Endodermal cell (in vitro differentiated cells): ENCODE measurements around the gene OCSTAMP. TPM values are rescaled to one million over a fixed set of nuclear protein-coding genes. Genes with fewer than 3 reads are reported as not detected.

ENCODE experiments used
- DNase-seq: peaks from one replicate; pipeline ENCODE4 v3.0.0-alpha.2; 2017
- H3K27ac ChIP-seq: 2 replicates; pipeline ENCODE4 v1.5.1; 2013; ENCODE audit warnings: mild to moderate bottlenecking, low read depth, low read length, moderate library complexity
- H3K27me3 ChIP-seq: 2 replicates; pipeline ENCODE4 v1.6.1; 2013; ENCODE audit warnings: mild to moderate bottlenecking, low read length, moderate library complexity; ENCODE audit not compliant: insufficient read depth, control insufficient read depth, poor library complexity, severe bottlenecking
- H3K36me3 ChIP-seq: 2 replicates; pipeline ENCODE4 v1.7.0; 2013; ENCODE audit warnings: mild to moderate bottlenecking, low read length, moderate library complexity; ENCODE audit not compliant: control insufficient read depth, insufficient read depth
- H3K4me1 ChIP-seq: one replicate; pipeline ENCODE4 v1.7.0; 2013; ENCODE audit warnings: low read length; ENCODE audit not compliant: control insufficient read depth, insufficient read depth
- H3K4me3 ChIP-seq: 2 replicates; pipeline ENCODE4 v1.5.1; 2013; ENCODE audit warnings: mild to moderate bottlenecking, low read length, moderate library complexity
- H3K9ac ChIP-seq: 2 replicates; pipeline ENCODE4 v1.6.1; 2013; ENCODE audit warnings: mild to moderate bottlenecking, low read length, moderate library complexity; ENCODE audit not compliant: poor library complexity, severe bottlenecking; ENCODE audit errors: extremely low read depth
- H3K9me3 ChIP-seq: 2 replicates; pipeline ENCODE4 v1.6.1; 2013; ENCODE audit warnings: mild to moderate bottlenecking, low read length, moderate library complexity; ENCODE audit not compliant: control insufficient read depth
- H3K27ac Mint-ChIP-seq: 2 replicates; pipeline ENCODE4 v1.8.0; 2020; ENCODE audit warnings: mixed read lengths
- H3K27me3 Mint-ChIP-seq: 2 replicates; pipeline ENCODE4 v1.8.0; 2021; ENCODE audit warnings: mild to moderate bottlenecking, mixed read lengths; ENCODE audit not compliant: insufficient read depth
- H3K36me3 Mint-ChIP-seq: 2 replicates; pipeline ENCODE4 v1.8.0; 2020; ENCODE audit warnings: low read depth, mixed read lengths
- H3K4me1 Mint-ChIP-seq: 2 replicates; pipeline ENCODE4 v1.8.0; 2020; ENCODE audit warnings: mixed read lengths
- H3K4me3 Mint-ChIP-seq: 2 replicates; pipeline ENCODE4 v1.8.0; 2020; ENCODE audit warnings: mild to moderate bottlenecking, moderate library complexity, mixed read lengths
- H3K9me3 Mint-ChIP-seq: 2 replicates; pipeline ENCODE4 v1.8.0; 2020; ENCODE audit warnings: mild to moderate bottlenecking, mixed read lengths
- whole genome bisulfite sequencing, 2 experiments: methylation state at CpG; one replicate each; pipeline versions ENCODE4 v1.1.5 to v1.1.7; 2013; ENCODE audit warnings: missing lambda C conversion rate in 2 of 2, mixed read lengths in 1 of 2; ENCODE audit not compliant: insufficient coverage in 1 of 2, insufficient read length in 1 of 2; 5-methylcytosine and 5-hydroxymethylcytosine counted together
- total RNA-seq, 2 donors: library from RNA; stranded (reverse); fragmentation: NEBNext Ultra II Directional in 1 of 2; extraction: Animal tissue kit (Norgen Biotek cat#: 25700) in 1 of 2; gene quantifications; 2 replicates in 1 of 2; 3 replicates in 1 of 2; pipeline ENCODE4 v1.2.1, GENCODE V29; 2021
- TF ChIP-seq, protein P1 (sequence below): fragments of 200-600 bp; sonication (generic); conservative IDR thresholded peaks from 2 replicates; pipeline ENCODE4 v1.5.0; 2021; ENCODE audit warnings: antibody characterized with exemption, mild to moderate bottlenecking

OCSTAMP gene
- total RNA-seq, 2 donors from 2014 or later = not detected

DNA sequence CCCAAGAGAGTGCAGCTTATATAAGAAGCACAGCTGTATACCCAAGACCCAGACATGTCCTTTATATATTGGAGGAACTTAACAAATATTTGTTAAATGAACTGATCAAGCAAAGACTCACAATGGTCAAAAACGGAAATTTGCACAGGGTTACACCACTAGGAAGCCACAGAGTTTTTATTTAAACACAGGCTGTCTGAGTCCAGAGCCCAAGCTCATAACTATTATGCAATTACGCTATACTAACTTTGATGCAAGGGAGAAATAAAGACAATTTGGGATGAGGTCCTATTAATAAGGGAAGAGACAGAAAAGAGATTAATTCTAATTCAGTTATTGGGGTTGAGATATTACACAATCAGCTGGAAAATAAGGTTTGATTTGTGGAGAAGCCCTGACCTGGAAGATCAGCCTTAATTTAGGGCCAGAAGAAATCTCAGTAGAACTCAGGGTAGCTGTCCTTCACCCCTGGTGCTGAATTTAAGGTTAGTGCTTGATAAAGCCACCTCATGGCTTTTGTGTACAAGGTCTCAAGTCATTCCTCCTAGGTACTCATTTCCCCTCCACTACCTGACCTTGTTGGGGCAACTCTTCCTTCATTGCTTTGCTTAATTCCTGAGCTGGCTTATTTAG is 26.6 kb downstream of the OCSTAMP start:
- no peaks in the 10 kb centered on the region for H3K4me1 ChIP-seq
- peaks cover 29% of the 10 kb centered on the region for H3K27me3 ChIP-seq
- 50 to 56% methylated on average over 2 of the region's 2 CpGs for WGBS, 2 experiments
- no peaks in the 10 kb centered on the region for H3K9me3 ChIP-seq
- Mint-ChIP-seq H3K4me3 (no peak overlapping the region), H3K27me3 (peaks cover 20% of the 10 kb centered on the region), H3K36me3 (no peaks in the 10 kb centered on the region), H3K9me3 (no peaks in the 10 kb centered on the region), H3K4me1 (no peaks in the 10 kb centered on the region), H3K27ac (no peak overlapping the region)
- H3K27ac ChIP-seq = no peak overlapping the region
- no peak overlapping the region for H3K9ac ChIP-seq
- H3K36me3 ChIP-seq = no peaks in the 10 kb centered on the region
- TF ChIP-seq, protein P1, sequence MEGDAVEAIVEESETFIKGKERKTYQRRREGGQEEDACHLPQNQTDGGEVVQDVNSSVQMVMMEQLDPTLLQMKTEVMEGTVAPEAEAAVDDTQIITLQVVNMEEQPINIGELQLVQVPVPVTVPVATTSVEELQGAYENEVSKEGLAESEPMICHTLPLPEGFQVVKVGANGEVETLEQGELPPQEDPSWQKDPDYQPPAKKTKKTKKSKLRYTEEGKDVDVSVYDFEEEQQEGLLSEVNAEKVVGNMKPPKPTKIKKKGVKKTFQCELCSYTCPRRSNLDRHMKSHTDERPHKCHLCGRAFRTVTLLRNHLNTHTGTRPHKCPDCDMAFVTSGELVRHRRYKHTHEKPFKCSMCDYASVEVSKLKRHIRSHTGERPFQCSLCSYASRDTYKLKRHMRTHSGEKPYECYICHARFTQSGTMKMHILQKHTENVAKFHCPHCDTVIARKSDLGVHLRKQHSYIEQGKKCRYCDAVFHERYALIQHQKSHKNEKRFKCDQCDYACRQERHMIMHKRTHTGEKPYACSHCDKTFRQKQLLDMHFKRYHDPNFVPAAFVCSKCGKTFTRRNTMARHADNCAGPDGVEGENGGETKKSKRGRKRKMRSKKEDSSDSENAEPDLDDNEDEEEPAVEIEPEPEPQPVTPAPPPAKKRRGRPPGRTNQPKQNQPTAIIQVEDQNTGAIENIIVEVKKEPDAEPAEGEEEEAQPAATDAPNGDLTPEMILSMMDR = no peak
- H3K4me3 ChIP-seq = no peak overlapping the region
- DNase-seq = peak; percentile 74

DNA sequence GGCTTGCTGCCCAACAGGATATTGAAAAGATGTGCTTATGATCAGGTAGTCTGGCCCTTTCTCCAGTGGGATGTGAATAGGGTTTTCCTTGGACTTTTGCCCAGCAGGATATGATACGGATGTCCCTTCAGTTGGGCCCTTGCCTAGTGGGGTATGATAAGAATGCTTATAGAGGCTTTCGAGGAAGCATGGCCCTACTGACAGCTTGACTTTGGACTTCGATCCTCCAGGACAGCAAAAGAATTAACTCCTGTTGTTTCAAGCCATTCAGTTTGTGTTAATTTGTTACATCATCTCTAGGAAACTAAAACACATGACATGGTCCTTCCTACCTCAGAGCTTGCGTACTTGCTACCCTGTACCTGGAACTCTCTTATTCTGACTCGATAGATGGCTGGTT is 27.3 kb downstream of the OCSTAMP start:
- Mint-ChIP-seq H3K4me3 (no peak overlapping the region), H3K4me1 (no peaks in the 10 kb centered on the region), H3K36me3 (no peaks in the 10 kb centered on the region), H3K9me3 (no peaks in the 10 kb centered on the region), H3K27me3 (peaks cover 16% of the 10 kb centered on the region), H3K27ac (no peak overlapping the region)
- Histone ChIP-seq H3K4me3 (no peak overlapping the region), H3K27ac (no peak overlapping the region), H3K4me1 (no peaks in the 10 kb centered on the region), H3K9ac (no peak overlapping the region), H3K36me3 (no peaks in the 10 kb centered on the region), H3K27me3 (peaks cover 23% of the 10 kb centered on the region), H3K9me3 (no peaks in the 10 kb centered on the region)
- WGBS, 2 experiments = 90 to 92% methylated on average over 5 of the region's 5 CpGs
- TF ChIP-seq, protein P1 = no peak
- DNase-seq = no peak

DNA sequence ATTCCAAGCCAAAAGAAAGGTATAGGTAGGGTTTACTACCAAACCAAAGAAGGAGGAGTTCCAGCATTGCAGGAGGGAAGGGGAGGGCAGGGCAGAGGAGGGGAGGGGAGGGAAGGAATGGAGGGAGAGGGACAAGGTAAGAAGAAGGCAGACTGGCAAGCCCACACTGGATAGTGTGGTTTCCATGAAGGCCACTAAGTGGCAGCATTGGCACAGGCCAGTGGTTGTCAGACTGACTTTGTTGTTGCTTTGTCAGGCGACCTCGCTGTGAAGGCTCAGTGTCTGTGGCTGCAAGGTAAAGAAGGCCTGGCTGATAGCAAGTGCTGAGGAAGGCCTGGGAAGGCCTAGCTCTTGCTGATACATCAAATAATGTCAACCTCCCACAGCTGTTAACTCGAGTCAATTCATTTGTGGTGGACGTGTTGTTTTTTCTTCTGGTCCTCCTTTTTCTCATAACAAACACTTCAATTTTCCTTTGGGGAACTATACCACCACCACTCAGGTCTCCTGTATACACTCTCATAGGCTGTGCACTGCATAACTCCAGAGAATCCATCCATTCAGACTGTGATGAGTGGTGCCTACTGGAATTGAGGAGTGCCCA is 29.4 kb downstream of the OCSTAMP start:
- Mint-ChIP-seq H3K27ac (no peak overlapping the region), H3K36me3 (no peaks in the 10 kb centered on the region), H3K4me3 (no peak overlapping the region), H3K9me3 (no peaks in the 10 kb centered on the region), H3K4me1 (no peaks in the 10 kb centered on the region), H3K27me3 (peaks cover 24% of the 10 kb centered on the region)
- WGBS, 2 experiments = 36 to 39% methylated on average over 4 of the region's 4 CpGs
- no peaks in the 10 kb centered on the region for H3K9me3 ChIP-seq
- H3K4me1 ChIP-seq = no peaks in the 10 kb centered on the region
- TF ChIP-seq, protein P1 = peak; percentile 89
- peaks cover 11% of the 10 kb centered on the region for H3K27me3 ChIP-seq
- H3K36me3 ChIP-seq = no peaks in the 10 kb centered on the region
- H3K9ac ChIP-seq = no peak overlapping the region
- H3K4me3 ChIP-seq = no peak overlapping the region
- peak; percentile 92 for DNase-seq
- H3K27ac ChIP-seq = no peak overlapping the region
